HuH-7.5 (cell line): Measurements from ENCODE around the gene ARAP2.
A peak's percentile ranks its signal among the peaks of the same experiment; 100 is the strongest.

Experiments used
- DNase-seq: peaks from one replicate; pipeline ENCODE4 v3.0.0; 2011; ENCODE audit warnings: low spot score

The ARAP2 gene, protein sequence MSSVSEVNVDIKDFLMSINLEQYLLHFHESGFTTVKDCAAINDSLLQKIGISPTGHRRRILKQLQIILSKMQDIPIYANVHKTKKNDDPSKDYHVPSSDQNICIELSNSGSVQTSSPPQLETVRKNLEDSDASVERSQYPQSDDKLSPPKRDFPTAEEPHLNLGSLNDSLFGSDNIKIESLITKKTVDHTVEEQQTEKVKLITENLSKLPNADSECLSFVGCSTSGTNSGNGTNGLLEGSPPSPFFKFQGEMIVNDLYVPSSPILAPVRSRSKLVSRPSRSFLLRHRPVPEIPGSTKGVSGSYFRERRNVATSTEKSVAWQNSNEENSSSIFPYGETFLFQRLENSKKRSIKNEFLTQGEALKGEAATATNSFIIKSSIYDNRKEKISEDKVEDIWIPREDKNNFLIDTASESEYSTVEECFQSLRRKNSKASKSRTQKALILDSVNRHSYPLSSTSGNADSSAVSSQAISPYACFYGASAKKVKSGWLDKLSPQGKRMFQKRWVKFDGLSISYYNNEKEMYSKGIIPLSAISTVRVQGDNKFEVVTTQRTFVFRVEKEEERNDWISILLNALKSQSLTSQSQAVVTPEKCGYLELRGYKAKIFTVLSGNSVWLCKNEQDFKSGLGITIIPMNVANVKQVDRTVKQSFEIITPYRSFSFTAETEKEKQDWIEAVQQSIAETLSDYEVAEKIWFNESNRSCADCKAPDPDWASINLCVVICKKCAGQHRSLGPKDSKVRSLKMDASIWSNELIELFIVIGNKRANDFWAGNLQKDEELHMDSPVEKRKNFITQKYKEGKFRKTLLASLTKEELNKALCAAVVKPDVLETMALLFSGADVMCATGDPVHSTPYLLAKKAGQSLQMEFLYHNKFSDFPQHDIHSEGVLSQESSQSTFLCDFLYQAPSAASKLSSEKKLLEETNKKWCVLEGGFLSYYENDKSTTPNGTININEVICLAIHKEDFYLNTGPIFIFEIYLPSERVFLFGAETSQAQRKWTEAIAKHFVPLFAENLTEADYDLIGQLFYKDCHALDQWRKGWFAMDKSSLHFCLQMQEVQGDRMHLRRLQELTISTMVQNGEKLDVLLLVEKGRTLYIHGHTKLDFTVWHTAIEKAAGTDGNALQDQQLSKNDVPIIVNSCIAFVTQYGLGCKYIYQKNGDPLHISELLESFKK (N-terminal part only)

GRCh38 chr4:36244257-36245082 lies at the start of gene ARAP2:
TSS of gene ARAP2 (minus strand) at chr4:36244514. CDS start at chr4:36229486, 15,028 bp downstream.
- peak; percentile 25 for DNase-seq

- DNase-seq = no peak
These were observed 48.4 kb upstream of the ARAP2 start for GRCh38 chr4:36292556-36293188.

DNA sequence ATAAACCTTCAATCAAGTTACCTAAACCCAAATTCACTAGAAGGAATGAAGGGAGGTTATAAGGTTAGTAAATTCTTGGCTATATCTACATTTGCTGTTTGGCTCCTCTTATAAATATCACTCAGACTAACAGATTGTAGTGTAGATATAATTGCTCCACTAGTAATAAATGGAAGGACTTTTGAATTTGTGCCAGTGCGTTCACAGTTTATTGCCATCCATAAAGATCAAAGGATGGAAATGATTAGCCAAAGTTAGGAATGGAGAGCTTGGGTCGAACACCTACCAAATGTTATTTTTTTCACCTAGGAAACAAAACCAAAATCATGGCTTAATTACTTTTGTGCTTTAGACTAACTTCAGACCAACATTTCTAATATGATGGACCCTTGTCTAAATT lies 46.3 kb upstream of the ARAP2 start:
- no peak for DNase-seq

DNA sequence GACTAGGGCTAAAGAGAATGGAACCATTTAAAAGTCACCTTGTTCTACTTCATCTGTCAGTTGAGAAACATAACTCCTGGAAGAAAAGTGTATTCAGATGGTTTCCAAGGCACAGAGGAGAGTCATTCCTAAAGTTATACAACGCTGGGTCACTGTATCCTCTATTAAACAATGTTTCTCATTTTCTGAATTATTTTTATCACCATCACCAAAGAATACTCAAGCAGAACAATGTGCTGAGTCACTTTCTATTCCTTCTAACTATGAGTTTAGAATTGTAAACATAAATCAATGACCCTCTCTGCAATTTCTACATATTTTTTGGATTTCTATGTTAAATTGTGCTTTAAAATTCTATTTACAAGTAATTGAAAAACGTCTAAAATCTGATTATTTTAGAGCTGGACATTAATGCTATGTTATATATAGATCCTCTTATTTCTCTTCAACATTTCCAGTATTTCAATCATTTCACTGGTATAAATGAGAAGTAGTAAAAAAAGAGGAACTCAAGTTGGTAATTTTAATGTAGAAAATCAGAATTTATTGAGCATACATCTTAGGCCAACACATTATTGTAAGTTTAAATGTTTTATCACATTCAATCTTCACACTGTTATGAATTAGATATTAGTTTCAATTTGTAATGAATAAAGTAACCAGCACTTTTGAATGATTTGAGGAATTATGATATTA lies 44.6 kb upstream of the ARAP2 start:
- no peak for DNase-seq

DNA sequence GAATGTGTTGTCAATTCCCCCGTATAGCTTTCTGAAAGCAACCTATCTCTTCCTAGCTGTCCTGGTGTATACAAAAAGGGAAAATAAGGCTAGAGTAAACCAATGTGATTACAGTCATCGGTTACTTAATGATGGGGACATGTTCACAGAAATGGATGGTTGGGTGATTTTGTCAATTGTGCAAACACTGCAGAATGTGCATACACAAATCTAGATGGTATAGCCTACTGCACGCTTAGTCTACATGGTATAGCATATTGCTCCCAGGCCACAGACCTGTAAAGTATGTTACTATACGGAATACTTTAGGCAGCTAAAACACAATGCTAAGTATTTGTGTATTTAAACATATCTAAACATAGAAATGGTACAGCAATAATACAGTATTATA lies 42.2 kb upstream of the ARAP2 start:
- no peak for DNase-seq

GRCh38 chr4:36285784-36286480 lies 41.6 kb upstream of the ARAP2 start:
- no peak for DNase-seq

DNA sequence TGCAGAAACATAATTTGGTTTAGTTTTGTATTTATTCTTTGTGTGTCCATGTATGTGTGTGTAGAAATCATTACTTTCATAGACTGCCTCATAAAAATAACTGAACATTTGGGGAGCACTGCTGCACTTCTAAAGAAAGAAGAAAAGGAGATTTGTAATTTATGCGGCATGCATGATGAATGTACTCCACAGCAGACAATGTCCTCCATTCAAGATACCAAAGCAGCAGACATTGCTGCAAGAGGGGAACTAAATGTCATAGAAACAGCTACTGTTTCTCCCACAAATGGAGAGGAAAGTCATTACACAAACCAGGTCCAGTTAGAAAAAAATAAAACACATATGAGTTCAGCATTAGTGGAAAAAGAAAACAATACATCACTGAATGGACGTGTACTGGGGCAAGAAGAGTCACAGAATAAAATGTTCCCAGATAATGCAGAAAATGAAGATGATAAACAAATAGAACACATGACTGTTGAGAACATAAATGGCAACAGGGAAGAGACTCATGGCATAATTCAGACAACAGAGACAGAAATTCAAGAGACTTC lies 39.7 kb upstream of the ARAP2 start:
- DNase-seq = no peak

DNA sequence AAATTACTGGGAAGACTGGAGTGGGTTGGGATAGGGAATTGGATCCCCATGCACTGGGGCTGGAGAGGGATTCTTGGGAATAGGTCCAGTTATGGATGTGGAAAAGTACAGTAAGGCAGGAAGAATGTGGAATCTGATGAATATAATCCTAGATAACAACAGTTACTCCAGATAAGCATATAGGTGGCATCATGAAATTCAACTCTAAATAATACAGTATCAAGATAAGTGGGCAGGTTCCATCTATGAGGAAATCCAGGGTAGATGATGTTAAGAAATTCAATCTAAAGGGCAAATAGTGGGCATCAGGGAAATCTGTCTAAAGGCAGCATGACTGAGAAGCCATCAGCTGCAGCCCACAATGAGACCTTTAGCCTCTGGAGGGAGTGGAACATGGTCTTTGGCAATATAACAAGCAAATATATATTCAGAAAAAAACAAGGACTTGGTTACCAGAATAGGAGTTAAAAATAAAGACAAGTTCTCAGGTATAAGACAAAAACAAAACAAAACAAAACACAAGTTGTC lies 38.3 kb upstream of the ARAP2 start:
- no peak for DNase-seq

DNA sequence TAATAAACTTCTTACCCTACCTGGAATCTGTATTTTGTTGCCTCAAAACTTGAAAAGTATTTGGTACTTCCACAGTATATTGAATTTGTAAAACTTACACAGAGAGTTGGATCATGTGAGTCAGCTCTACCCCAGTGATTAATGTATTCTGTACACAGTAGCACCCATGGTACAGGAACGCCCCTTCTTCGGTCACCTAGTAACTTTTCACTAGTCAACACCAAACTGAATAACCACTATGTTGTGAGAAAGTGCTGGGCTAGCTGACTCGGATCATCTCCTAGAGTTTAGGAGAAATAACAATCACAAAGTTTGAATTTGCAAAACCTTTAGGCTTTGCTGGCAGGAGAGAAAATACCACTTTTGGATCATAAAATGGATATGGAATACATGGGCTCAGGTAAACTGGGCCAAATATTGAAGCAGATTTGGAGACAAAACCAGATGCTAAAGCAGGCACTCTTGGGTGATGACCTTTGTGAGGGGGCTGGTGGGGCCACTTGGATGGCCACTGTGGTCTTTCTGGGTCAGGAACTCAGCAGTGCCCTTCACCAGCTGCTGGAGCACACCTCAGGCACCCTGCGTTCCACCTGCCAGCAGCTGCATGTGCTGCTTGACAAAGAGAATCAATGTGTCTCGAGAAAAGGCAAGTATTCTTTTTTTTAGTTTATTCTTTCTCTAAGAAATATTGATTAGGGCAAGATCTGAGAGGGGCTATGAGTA lies 37.2 kb upstream of the ARAP2 start, which contains the start of gene DTHD1:
Gene DTHD1 (plus strand): TSS at position 233 of the 723 bp plus-strand sequence. CDS start 143 bp downstream, at position 376.
- no peak for DNase-seq

DNA sequence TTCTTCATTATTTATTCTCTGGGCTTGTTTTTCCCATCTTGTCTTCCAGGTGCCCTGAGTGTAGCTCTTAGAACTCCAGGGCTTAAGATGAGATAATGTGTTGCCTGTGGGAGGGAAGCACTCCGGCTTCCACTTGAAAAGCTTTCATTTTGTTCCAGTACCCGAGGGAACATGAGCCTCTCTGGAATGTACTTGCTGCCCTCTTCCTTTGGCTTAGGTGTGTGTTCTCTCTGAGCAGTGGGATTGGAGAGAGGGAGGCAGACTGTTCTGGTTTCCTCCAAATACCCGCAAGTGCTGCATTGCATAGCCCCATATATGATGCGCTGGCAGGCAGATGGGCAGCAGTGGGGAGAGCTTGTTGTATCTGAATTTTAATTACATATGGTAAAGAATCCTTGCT lies 36.2 kb upstream of the ARAP2 start:
- DNase-seq = no peak

- no peak for DNase-seq
These were observed 34.5 kb upstream of the ARAP2 start for GRCh38 chr4:36278789-36279188.

- no peak for DNase-seq
These were observed 33.2 kb upstream of the ARAP2 start for GRCh38 chr4:36277533-36277932.

DNA sequence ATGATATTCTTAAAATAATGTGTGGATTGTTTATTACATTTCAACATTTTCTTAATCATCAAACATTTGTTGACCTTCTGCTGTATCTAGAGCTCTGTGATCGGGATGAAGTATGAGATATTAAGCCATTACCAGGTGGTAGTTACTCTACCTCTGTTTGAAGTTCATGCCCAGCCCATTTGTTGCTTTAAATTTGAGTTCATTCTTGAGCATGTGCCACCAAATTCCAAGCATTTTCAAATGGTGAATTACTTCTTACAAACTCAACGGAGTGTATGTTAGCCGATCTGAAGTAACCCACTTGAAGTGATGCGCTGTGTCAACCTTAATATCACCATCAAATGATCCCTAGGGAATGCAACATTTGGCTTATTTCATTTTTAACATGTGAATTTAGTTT lies 29.8 kb upstream of the ARAP2 start:
- DNase-seq = no peak

DNA sequence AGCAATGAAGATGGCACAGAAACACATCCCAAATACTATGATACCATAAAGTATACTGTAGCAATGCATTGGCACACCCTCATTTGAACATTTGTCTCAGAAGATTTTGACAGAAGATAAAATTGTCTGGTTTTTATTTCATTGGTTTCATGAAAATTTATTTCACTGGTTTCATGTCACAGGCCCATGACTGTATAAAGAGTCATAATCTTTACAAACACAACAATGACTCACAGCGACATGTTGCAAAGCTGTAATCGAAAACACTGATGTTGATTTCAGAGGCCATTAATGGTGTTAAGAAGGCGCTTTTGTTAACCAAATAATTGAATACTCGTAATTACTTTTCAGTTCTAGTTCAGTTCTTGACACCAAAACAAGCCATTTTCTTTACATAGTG lies 29.0 kb upstream of the ARAP2 start:
- no peak for DNase-seq

GRCh38 chr4:36269533-36270173 lies 25.3 kb upstream of the ARAP2 start:
- no peak for DNase-seq

DNA sequence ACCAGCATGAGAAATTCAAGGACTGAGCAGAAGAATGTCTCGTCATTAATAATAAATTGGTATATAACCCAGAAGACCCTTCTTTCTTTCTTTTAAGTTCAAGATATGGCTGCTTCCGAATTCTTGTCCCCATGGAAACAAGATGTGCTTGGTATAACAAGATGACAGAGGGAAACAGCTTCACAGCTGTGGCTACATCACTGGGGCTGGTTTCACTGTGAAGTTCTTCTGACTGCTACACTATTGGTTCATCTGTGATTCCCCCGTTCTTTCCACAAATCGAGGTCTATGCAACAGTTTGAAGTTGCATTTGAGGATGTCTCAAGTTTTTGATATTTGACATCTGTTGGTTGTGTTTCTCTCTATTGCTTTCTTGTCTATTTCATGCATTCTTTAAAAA lies 24.8 kb upstream of the ARAP2 start:
- no peak for DNase-seq

GRCh38 chr4:36267486-36268268 lies 23.4 kb upstream of the ARAP2 start:
- no peak for DNase-seq
